Fibroblast of skin of abdomen (primary cell): Measurements from ENCODE around the gene TMEM131.
A peak's percentile ranks its signal among the peaks of the same experiment; 100 is the strongest.

Experiments used
- DNase-seq: peaks from one replicate; pipeline ENCODE4 v3.0.0-alpha.2; 2013

The TMEM131 gene

GRCh38 chr2:98020516-98020915 is 24.8 kb upstream of the TMEM131 start:
- DNase-seq = no peak

- DNase-seq = no peak
Measured at GRCh38 chr2:98016908-98017670, 21.3 kb upstream of the TMEM131 start.

- DNase-seq = no peak
Measured at GRCh38 chr2:98015671-98016070, 19.9 kb upstream of the TMEM131 start.

GRCh38 chr2:98014379-98014778 is 18.6 kb upstream of the TMEM131 start:
- no peak for DNase-seq

- peak; percentile 33 for DNase-seq
Measured at GRCh38 chr2:98013407-98014042, 17.8 kb upstream of the TMEM131 start.

- DNase-seq = no peak
Measured at GRCh38 chr2:98012561-98012991, 16.8 kb upstream of the TMEM131 start.

GRCh38 chr2:98009887-98010760 is 14.4 kb upstream of the TMEM131 start:
- DNase-seq = peak; percentile 26

GRCh38 chr2:98008415-98008814 is 12.7 kb upstream of the TMEM131 start:
- DNase-seq = no peak

- DNase-seq = no peak
Measured at GRCh38 chr2:98006378-98006777, 10.6 kb upstream of the TMEM131 start.

GRCh38 chr2:98004613-98005012 is 8.9 kb upstream of the TMEM131 start:
- no peak for DNase-seq

GRCh38 chr2:98004047-98004446 is 8.3 kb upstream of the TMEM131 start:
- no peak for DNase-seq

GRCh38 chr2:97999536-97999935 is 3.8 kb upstream of the TMEM131 start:
- no peak for DNase-seq

GRCh38 chr2:97998431-97999005 is 2.8 kb upstream of the TMEM131 start:
- no peak for DNase-seq

- DNase-seq = no peak
Measured at GRCh38 chr2:97997784-97998392, 2.1 kb upstream of the TMEM131 start.

GRCh38 chr2:97996679-97997078 is 931 bp upstream of the TMEM131 start:
- no peak for DNase-seq

GRCh38 chr2:97995026-97995733 is 568 bp downstream of the TMEM131 start:
- peak; percentile 43 for DNase-seq

GRCh38 chr2:97994476-97994875 is 1.3 kb downstream of the TMEM131 start:
- DNase-seq = no peak

GRCh38 chr2:97993926-97994325 is 1.8 kb downstream of the TMEM131 start:
- no peak for DNase-seq

- peak; percentile 12 for DNase-seq
Measured at GRCh38 chr2:97992836-97993825, 2.6 kb downstream of the TMEM131 start.

GRCh38 chr2:97991081-97991856 is 4.5 kb downstream of the TMEM131 start:
- no peak for DNase-seq
